Ishikawa (cell line): ENCODE measurements around the gene CEP295NL.

ENCODE experiments used
- EP300 ChIP-seq: IDR thresholded peaks from 2 replicates; pipeline ENCODE4 v1.6.1; 2012; ENCODE audit warnings: borderline replicate concordance
- NFIC ChIP-seq: IDR thresholded peaks from 2 replicates; pipeline ENCODE4 v1.6.1; 2012
- TAF1 ChIP-seq: IDR thresholded peaks from 2 replicates; pipeline ENCODE4 v1.6.1; 2012; ENCODE audit warnings: low read depth, mild to moderate bottlenecking
- TCF12 ChIP-seq: IDR thresholded peaks from 2 replicates; pipeline ENCODE4 v1.6.1; 2012; ENCODE audit warnings: low read depth
- TF ChIP-seq, protein P1 (sequence below): IDR thresholded peaks from 2 replicates; pipeline ENCODE4 v1.6.1; 2012

DNA sequence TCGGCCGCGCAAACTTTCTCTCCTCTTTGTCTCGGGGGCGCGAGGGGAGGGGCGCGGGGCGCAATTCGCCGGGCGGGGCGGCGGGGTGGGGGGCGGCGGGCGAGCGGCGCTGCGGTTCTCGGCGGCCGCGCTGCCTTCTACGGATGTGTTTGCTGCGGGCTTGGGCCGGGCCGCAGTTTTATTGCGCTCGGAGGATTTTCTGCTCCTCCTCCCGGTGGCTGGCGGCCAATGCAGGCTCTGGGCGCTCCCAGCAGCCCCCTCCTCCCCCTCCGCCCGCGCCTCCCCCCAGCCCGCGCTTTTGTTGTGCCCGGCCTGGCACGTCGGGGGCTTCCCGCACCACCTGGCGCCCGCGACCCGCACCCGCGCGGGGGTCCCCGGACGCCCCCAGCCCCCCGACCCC, 22.2 kb upstream of the CEP295NL start, which contains the start of gene TIMP2:
- no peak for TF ChIP-seq TCF12
- no peak for TF ChIP-seq TAF1
- TF ChIP-seq, protein P1, sequence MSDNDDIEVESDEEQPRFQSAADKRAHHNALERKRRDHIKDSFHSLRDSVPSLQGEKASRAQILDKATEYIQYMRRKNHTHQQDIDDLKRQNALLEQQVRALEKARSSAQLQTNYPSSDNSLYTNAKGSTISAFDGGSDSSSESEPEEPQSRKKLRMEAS: no peak
- TF ChIP-seq NFIC: peak; percentile 20; the same call in 1 of the 2 replicates
- TF ChIP-seq EP300: no peak
